GM12872 (cell line): Measurements from ENCODE around the gene KRT3.

ENCODE experiments used
- TF ChIP-seq, protein P1 (sequence below): IDR thresholded peaks from 3 replicates; pipeline ENCODE4 v1.5.1; 2011; ENCODE audit warnings: low read depth, mild to moderate bottlenecking, low read length, moderate library complexity; ENCODE audit not compliant: insufficient read depth

The KRT3 gene

DNA sequence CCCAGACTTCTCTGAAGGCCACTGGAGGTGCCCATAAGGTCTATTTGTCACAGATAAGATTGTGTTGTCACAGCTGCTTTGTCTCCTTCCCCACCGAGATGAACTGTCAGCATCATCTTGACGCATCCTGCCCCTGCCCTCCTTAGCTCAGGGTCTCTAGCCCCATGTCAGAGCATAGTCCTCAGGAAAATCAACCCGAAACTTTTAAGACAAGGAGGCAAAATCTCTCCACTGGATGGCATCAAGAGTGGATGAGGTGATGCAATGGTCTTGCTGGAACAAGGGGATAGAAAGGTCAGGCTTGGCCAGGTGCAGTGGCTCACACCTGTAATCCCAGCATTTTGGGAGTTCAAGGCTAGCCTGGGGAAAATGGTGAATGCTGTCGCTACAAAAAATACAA, 30.0 kb upstream of the KRT3 start:
- TF ChIP-seq, protein P1, sequence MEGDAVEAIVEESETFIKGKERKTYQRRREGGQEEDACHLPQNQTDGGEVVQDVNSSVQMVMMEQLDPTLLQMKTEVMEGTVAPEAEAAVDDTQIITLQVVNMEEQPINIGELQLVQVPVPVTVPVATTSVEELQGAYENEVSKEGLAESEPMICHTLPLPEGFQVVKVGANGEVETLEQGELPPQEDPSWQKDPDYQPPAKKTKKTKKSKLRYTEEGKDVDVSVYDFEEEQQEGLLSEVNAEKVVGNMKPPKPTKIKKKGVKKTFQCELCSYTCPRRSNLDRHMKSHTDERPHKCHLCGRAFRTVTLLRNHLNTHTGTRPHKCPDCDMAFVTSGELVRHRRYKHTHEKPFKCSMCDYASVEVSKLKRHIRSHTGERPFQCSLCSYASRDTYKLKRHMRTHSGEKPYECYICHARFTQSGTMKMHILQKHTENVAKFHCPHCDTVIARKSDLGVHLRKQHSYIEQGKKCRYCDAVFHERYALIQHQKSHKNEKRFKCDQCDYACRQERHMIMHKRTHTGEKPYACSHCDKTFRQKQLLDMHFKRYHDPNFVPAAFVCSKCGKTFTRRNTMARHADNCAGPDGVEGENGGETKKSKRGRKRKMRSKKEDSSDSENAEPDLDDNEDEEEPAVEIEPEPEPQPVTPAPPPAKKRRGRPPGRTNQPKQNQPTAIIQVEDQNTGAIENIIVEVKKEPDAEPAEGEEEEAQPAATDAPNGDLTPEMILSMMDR, result no peak

DNA sequence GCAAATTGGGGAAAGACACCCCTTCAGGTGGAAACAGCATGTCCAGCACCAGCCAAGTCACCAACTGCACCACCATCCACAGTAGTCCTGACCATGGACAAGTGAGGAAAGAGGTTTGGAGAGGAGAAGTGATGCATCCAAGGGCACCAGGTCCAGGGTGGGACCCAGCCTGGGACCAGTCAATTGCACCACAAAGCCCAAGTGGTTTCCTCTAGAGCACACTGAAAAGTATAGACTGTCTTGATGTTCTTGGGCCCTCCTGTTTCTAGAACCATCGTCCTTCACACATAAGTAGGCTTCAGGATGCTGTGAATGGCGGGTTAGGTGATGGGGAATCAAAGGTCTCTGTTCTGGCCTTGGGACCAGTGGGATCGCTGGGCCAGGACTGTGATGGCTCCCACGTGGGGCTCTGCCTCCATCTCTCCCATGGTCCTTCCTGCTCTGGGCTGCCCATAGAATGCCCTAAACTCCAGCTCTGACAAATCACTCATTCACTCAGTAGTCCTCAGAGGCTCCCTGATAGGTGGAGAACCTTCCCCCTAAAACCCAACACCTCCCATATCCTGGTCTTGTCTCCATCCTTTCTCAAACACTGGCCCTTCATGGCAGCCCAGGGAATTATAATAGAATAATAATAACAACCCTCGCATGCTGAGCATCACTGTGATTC, 29.0 kb upstream of the KRT3 start:
- TF ChIP-seq, protein P1, result no peak

DNA sequence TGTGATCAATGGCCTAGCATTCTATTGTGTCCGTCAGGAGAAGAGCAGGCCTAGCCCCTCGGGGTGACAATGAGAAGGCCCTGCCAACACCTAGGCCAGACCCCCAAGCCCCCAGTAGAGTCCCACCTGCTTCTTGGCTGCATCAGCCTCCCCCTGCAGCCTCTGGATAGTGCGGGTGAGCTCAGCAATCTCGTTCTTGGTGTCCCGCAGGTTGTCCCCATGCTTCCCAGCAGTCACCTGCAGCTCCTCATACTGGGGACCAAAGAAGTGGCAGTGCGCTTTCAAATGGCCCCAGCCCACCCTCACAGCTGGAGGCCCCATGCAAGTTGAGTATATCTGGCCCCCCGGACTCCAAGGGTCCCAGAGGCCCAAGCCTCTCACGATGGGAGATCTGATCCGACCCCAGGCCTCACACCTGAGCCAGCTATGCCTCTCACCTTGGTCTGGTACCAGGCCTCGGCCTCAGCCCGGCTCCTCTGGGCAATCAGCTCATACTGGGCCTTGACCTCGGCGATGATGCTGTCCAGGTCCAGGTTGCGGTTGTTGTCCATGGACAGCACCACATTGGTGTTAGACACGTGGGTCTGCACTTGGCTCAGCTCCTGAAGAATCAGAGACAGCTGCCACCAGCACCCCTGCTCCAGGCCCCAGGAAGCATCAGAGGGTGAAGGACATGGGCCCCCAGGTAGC, 28.0 kb upstream of the KRT3 start:
- TF ChIP-seq, protein P1, result no peak

DNA sequence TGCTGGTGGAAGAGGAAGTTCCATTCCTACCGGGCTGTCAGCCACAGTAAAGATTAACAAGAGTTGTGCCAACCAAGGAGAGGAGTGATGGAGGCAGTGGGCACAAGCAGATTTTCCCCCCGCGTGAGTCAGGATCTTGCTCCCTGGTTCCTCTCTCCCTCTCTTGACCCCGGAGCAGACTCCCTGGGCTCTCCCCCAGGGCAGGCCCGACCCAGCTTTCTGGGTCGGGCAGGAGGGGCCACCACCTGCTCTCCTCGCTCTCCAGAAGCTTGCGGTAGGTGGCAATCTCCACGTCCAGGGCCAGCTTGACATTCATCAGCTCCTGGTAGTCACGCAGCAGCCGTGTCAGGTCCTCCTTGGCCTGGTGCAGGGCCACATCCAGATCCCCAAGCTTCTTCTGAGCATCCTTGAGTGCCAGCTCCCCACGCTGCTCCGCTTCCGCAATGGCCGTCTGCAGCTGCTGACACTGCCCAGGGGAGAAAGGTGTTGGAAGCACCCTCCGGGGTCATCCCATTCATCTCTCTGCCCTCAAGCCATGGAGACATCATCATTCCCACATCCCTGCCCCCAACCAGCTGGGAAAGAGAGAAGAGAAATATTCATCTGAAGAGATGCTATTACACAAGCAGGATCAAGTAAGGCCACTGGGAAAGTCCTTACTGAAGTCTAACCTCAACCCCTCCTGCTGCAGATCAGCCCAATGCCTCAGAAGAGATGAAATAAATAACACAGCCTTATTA, 27.0 kb upstream of the KRT3 start:
- TF ChIP-seq, protein P1, result no peak

DNA sequence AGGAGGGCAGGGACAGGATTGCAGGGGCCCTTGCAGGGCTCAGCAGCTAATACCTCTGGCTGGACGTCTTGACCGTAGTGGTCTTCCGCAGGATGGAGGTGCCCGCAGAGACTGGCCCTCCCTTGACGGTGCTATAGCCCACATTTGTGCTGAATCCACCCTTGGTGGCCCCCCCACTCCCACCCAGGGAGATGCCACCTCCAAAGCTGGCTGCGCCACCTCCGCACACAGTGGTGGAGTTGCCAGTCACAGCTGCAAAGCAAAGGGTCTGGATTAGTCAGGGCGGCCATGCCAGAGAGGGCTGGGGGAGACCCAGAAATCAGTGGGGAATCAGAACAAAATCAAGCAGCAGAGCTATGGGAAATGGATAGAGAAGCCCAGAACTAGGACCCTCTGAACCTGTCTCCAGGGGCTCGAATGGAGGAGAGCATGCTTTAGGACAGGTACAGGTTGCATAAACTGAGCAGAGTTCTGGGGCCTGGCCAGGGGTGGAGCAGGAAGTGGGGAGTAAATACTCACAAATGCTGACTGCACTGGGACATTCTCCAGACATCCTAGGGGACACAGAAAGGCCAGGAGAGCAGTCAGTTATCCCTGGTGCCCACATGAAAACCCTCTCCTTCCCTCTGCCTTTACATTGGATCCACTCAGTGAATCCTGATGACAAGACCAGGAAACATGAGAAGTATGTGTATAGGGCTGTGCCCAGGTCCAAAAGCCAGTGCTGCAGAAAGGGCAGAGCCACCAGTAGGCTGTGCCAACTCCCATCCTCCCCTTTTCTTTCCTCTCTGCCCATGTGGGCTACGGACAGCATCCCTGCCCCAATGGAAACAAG, 26.1 kb upstream of the KRT3 start:
- TF ChIP-seq, protein P1, result no peak

DNA sequence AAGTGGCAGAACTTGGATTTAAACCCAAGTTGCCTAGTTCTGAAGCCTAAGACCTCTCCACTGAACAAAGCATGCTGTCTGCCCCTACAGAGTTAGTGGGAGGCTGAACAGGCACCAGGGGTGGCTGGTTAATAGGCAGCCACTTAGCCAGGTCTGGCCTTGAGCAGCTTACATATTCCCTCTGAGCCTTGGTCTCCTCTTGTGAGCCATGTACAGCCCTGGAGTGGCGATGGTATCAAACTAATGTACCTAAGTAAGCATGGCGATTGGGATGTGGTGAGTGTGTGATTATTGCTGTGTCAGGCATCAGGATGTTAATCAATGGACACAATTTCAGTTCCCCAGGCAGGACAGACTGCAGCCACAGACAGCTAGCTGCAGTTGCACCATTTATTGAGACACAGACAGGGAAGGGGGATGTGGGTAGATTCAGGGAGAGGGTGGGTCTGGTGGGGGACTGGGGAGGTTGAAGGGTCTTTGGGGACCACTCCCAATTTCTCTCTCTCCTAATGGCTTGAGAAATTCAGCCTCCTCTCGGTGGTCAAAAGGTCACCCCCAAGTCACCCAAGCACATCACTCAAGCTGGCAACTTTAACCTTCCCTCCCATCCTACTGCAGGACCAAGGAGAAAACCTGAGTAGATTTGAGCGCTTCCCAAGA, 25.3 kb upstream of the KRT3 start:
- TF ChIP-seq, protein P1, result no peak
